ENCODE measurements around the gene FAM163A. TPM values are rescaled to one million over a fixed set of nuclear protein-coding genes. Genes with fewer than 3 reads are reported as not detected.
"Not testable (repeated sequence)": the region's sequence is repeated elsewhere in the genome, so short reads cannot be mapped to it uniquely, and the experiment has no call there.

Gene FAM163A
- total RNA-seq (under 1 TPM in 1 of 5 donors, not detected in 4; 0.18 TPM), polyA plus RNA-seq (under 1 TPM; 0.15 to 0.61 (median 0.31) TPM)
- long read RNA-seq, donor 1 = 0 reads
- long read RNA-seq, donor 2, partial matches to known transcripts = 0 of 1 reads
- long read RNA-seq, donor 2, other reads (novel, unspliced or antisense) = 0 of 1 reads
- long read RNA-seq, donor 3 = 0 reads
- long read RNA-seq, donor 4, partial matches to known transcripts = 0 of 1 reads
- long read RNA-seq, donor 4, other reads (novel, unspliced or antisense) = 0 of 1 reads
- long read RNA-seq, donor 5 = 0 reads
- long read RNA-seq, donor 6 = 0 reads
- long read RNA-seq, donor 7 = 0 reads
- long read RNA-seq, donor 8 = 0 reads
- long read RNA-seq, donor 9 = 0 reads
- long read RNA-seq, donor 10 = 0 reads

GRCh38 chr1:179742717-179743678 lies at the start of gene FAM163A:
FAM163A (plus strand) TSS chr1:179743291; CDS start chr1:179813098, 69,807 bp downstream.
- WGBS, 5 donors = 1 to 2% (median 2%) methylated on average over 31 to 92 of the region's 92 CpGs
- DNase-seq = peak in 1 of 2 donors; percentile 54

GRCh38 chr1:179694530-179694929 lies 48.6 kb upstream of the FAM163A start:
- H3K4me1 ChIP-seq; H3K9me3 ChIP-seq; H3K4me3 ChIP-seq; H3K27me3 ChIP-seq; H3K36me3 ChIP-seq; DNase-seq; intact Hi-C loops (cut with DNase I; ENCODE audit: low total_unique reads); H3K27ac ChIP-seq: not testable (repeated sequence)
- 32 to 57% (median 51%) methylated on average over 4 to 6 of the region's 6 CpGs for WGBS, 5 donors

More at GRCh38 chr1:179742717-179743678, at the start of gene FAM163A:
- H3K27me3 ChIP-seq = peaks cover 13 to 83% (median 36%) of the 10 kb centered on the region in 3 donors
- peaks cover 13 to 25% (median 21%) of the 10 kb centered on the region in 4 donors for H3K4me1 ChIP-seq
- intact Hi-C loops (cut with DNase I; ENCODE audit: low total_unique reads) = no loop called here
- peak within 1 kb of the TSS in 1 of 5 donors; percentile 2 for H3K27ac ChIP-seq
- TF ChIP-seq POLR2A (IDR thresholded peaks at IDR 0.05) (no peak), CTCF (IDR thresholded peaks at IDR 0.05) (no peak), POLR2AphosphoS5 (IDR thresholded peaks at IDR 0.05) (no peak), EP300 (IDR thresholded peaks at IDR 0.05) (no peak)
- peaks cover 0 to 18% (median 3%) of the 10 kb centered on the region in 4 donors for H3K9me3 ChIP-seq
- H3K36me3 ChIP-seq = no peaks in the 10 kb centered on the region
- H3K4me3 ChIP-seq = peak within 1 kb of the TSS; percentile 39 to 56 (median 47)

GRCh38 chr1:179702946-179703539 lies 40.0 kb upstream of the FAM163A start:
- Histone ChIP-seq H3K36me3 (no peaks in the 10 kb centered on the region), H3K27ac (no peak overlapping the region), H3K27me3 (no peaks in the 10 kb centered on the region), H3K9me3 (no peaks in the 10 kb centered on the region), H3K4me3 (no peak overlapping the region), H3K4me1 (peaks cover 0 to 25% (median 2%) of the 10 kb centered on the region in 4 donors)
- WGBS, 5 donors = 31 to 49% (median 36%) methylated on average over 5 of the region's 5 CpGs
- peak; percentile 32 to 77 for DNase-seq
- TF ChIP-seq POLR2A (IDR thresholded peaks at IDR 0.05) = no peak
- TF ChIP-seq CTCF (IDR thresholded peaks at IDR 0.05) = peak in 1 of 7 experiments; percentile 16
- TF ChIP-seq EP300 (IDR thresholded peaks at IDR 0.05) = no peak
- peak in 2 of 3 donors; percentile 44 to 48 for TF ChIP-seq POLR2AphosphoS5 (IDR thresholded peaks at IDR 0.05)
- intact Hi-C loops (cut with DNase I; ENCODE audit: low total_unique reads) = no loop called here

- Histone ChIP-seq H3K36me3 (no peaks in the 10 kb centered on the region), H3K4me1 (peaks cover 0 to 47% (median 11%) of the 10 kb centered on the region in 4 donors), H3K9me3 (no peaks in the 10 kb centered on the region), H3K27me3 (no peaks in the 10 kb centered on the region), H3K4me3 (no peak overlapping the region), H3K27ac (no peak overlapping the region)
- intact Hi-C loops (cut with DNase I; ENCODE audit: low total_unique reads) = loop anchor here (5.0 kb wide), 1 partner anchor 106 kb away; no protein-coding TSS in a partner anchor
- peak; percentile 53 to 91 for DNase-seq
- WGBS, 5 donors = 0 to 3% (median 3%) methylated on average over 3 of the region's 3 CpGs
- peak in 5 of 7 experiments; percentile 29 to 75 (median 68) for TF ChIP-seq CTCF (IDR thresholded peaks at IDR 0.05)
- TF ChIP-seq POLR2AphosphoS5 (IDR thresholded peaks at IDR 0.05) = no peak
- TF ChIP-seq EP300 (IDR thresholded peaks at IDR 0.05) = no peak
- no peak for TF ChIP-seq POLR2A (IDR thresholded peaks at IDR 0.05)
Measured at GRCh38 chr1:179706339-179706941, 36.7 kb upstream of the FAM163A start.
